ENCODE data around the gene SLC8A3.

SLC8A3 gene

DNA sequence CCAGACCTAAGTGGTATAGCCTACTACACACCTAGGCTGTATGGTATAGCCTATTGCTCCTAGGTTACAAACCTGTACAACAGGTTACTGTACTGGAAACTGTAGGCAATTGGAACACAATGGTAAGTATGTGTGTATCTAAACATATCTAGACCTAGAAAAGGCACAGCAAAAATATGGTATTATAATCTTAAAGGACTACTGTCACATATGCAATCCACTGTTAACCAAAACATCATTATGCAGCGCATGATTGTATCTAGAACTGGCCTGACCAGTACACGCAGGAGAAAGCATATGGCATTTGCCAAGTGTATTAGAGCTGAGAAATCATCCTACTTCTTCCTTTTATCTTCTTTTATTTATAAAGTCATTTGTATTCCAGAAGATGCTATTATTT is 75.5 kb downstream of the SLC8A3 start:
- DNase-seq: no peak

DNA sequence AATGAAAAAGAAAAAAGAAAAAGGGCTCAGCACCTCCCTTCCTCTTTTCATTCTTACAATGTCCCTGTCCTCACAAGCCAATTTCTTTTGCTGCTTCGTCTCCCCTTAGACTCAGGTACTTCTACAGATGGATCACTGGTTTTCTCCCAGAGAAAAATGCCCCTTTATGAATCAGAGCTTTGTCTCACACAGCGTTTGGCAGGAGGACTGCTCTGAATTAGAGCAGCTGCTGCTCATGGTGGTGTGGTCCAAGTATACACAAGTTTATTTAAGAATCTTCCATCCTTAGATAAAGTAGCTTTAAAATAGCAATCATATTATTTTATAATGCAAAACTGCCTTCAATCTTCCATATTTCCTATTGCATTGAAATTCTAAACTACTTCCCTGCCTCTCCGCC is 80.3 kb downstream of the SLC8A3 start:
- DNase-seq: no peak

DNA sequence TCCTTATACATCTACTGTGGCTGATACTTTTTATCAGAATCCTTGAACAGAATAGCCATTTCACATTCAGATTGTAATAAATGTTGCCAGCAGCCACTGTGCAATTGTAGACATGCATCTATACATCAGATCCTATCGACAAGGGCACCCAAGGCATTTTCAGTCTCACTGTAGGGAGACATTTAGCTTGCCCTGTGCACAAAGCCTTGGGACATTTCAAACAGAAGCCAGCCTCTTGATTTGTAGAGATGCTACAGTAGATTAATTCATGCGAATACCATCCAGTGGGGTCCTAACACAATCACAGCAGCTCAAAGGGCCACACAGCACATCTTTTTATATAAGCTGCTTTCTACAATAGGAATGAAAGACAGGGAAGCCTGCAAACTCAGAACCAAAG is 81.4 kb downstream of the SLC8A3 start:
- no peak for DNase-seq

DNA sequence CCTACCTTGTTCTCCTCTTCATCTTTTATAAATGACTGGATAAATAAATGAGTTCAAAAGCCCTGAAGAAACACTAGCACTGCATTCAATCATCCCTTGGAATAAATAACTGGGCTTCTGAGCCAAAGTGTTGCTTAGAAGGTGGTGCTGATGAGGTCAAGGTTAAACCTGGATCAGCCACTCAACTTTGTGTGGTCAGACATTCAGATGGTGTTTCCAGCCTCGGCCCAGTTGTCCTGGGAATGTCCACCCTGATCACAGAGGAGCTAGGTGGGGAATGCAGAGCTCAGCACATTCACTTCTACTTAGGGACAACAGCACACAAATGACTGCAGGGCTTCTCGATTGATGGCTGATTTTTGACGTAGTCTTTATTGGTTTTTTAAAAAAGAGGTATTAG is 88.7 kb downstream of the SLC8A3 start:
- DNase-seq: no peak

DNA sequence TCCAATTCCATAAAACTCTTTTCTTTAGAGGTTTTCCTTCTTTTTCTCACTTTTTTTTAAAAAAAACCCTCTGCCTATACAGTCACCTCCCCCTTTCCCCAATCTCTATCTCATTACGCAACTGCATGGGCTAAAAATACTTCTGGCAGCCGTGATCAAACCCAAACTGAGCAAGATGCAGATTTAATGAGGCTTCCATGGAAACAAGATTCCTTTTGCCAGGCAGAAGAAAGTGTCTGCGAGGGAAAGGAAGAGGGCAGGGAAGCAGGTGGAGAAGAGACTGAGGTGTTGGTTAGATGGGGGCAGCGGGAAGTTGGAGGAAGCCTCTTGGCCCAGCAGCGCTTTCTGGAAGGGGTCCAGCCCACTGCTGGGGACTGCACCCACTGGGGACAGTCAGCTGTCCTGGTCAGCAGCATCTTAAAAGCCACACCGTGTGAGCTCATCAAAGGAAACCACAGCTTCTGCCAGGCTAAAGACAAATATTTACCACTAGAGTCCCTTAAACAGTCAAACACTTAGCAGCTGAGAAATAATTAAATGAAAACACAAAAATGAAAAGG is 90.4 kb downstream of the SLC8A3 start:
- DNase-seq: no peak

DNA sequence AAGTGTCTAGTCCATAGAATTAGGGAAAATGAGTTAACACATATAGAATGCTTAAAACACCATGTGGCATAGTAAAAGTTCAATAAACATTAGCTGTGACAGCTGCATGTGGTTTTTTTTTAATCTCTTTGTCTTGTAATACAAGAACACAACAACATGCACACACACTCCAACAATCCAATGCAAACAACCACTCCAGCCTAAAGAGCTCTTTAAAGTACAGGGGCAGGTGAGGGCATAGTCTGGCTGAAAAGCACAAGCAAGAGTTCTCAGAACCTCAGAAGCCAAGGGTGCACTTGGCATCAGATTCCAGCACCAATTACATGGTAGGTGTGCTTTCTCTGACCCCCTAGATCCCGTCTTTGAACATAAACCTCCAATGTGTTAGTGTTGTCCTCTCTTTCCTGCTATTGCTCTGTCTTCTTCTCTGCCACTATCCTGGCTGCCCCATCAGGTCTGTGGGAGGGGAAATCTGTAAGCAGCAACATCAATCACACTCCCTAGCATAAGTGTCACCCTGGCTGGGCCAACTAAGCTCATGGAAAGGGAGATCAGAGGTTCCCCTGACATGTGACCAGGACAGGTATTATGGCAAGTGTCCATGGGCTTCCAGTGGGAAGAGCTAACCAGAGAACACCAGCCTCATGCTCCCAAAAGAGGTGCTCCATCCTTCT is 91.0 kb downstream of the SLC8A3 start:
- no peak for DNase-seq

DNA sequence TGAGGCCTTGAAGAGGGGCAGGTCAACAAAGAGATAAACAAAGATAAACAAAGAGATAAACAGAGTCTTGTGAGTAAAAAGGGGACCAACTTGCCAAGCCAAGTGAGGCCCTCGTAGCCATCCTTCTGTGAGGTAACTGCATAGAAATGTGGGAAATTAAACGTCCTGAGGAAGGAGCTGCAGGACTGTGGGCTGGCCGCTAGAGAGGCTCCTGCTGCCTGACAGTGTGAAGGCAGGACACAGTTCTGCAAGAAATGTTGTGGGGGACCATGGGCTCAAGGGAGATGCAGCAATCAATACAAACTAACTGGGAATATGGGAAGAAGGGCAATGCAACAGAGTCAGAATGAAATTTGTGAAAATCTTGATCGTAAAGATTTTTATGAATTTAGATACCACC is 91.9 kb downstream of the SLC8A3 start:
- DNase-seq: no peak

DNA sequence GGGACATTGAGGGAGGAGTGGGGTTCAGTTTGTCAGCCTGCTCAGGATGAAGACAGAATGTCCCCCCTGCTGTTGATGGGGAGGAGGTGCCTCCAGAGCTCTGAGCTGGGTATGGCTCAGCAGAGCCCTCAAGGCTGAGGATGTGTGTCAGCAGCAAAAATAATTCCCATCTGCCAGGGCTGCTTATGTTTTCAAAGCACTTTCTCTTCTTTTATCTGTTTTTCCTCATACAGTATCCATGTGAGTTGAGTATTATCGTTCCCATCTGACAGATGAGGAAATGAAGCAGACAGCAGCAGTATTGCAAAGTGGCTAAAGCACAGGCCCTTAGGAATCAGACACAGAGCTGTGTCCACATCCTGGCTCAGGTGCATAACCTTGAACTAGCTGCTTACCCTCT is 94.1 kb downstream of the SLC8A3 start:
- DNase-seq: no peak

DNA sequence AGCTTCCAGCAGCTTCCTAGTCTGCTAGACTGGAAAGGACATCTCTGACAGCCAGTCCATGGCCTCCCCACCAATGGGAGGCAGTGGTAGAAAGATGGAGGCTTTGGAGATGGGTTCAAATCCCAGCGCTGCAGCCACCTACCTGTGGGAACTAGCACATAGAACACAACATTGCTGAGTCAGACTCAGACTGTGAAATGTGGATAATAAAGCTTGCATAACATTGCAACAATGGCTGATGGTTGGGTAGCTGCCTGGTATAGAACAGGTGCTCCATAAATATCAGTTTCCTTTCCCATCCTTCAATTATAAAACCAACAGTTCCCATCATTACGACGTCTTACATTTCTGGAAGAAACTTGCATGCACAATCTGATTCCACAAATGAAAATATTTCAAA is 94.6 kb downstream of the SLC8A3 start:
- DNase-seq: no peak

DNA sequence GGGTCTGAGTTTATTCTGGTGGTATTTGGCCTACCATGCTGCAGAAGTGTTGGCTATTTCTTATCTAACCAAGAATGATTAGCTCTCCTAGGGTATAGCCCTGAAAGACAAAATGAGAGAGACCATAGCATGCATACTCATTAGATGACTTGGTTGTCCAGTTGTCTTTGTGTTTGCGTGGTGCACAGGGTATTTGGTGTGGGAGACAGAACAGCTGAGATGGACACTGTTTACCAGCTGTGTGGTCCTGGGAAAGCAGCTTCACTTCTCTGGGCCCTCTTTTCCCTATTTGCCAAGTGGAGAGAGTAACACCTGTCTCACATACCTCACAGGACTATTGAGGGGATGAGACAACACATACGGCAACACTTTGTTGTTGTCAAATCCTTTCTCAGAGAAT is 95.6 kb downstream of the SLC8A3 start:
- no peak for DNase-seq

DNA sequence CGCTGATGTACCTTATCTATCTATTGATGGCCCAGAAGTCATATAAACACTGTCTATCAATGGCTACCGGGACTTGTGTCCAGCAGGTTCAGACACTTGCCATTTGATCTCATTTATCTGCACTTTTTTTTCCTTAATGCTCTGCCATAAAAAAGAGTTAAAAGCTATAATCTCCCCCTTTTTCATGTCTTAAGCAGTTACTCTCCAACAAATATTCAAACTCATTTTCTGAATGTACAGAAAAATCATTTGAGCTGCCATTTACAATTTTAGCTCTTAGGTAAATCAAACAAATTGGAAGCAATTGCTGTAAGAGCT is 101.4 kb downstream of the SLC8A3 start:
- DNase-seq: no peak

DNA sequence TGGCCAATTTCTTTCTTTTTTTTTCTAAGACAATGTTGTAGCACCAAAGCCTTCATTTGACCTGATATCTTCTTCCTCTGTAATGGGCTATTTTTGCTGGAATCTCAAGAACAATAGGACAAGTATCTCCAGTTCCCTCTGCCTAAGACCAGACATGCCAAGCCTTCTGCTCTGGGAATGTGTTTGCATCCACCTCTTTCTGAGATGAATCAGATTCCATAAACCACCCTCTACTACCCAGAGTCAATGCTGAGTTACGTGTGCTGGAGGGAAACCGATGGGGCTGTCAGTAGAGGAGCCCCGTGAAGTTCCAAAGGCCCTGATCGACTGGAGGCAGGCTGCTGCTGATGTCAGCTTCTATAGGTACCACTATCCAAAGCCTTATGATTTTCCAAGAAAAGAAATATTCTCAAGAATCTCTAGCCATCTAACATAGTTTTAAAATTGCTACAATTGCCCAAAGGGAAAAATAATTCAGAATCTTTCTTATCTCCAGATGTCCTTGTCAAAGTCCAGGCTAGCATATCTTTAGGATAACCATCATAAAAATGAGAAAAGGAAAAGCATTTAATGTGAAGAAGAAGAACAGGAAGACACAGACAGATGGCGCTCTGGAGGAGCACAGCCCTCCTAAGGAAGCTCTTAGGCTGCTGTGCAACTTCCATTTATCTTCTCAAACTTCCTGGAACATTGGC is 101.9 kb downstream of the SLC8A3 start:
- no peak for DNase-seq

DNA sequence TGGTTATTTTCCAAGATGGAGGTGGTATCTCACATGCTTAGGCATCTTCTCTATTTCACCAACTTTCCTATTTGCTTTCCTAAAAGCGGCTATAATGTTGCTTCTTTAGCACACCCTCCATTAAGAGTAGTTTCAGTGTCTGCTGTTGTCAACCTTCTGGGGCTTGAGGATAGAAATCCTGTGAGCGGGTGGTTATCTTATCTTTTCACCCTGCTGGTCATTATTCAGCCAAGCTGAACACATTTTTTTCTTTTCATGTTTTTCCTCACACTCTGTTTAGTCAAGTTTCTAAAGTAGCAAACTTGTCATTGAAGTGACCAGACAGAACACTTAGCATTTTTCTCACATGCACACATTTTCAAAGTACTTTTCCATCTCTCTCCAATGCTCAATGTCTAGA is 104.5 kb downstream of the SLC8A3 start:
- DNase-seq: no peak

DNA sequence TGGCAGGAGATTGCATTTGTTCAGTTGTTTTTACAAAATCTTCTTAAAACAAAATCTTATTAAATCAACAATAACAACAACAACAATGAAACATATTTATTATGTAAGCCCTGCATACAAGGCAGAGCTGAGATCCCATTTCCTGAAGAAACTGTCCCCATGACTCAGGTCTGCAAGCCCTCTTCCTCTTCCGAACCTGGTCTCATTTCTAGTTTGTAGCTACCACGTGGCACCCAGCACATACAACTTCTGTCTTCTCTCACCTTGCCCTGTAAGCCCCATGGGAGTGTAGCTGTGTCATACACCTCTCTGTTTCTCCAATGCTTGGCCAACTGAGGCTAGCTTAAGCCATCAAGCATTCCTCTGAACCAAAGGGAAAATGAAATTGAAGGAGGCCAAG is 106.4 kb downstream of the SLC8A3 start:
- no peak for DNase-seq

DNA sequence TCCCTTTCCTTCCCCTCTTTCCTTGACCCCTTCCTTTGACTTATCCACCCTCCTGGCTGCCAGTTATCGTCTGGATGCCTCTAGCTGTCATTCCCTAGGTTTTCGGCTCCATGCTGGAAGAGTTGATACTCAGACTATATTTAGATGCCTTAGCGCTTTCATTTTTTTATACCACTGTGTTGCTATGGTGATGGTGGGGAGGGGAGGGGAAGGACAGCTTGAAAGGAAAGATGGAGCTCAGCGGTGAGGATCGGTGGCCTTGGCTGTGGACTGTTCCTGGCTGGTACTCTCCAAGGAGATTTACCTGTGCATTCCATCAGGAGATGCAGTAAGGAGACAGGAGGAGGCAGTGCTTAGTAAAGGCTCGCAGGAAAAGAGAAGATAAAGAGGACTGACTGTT is 108.7 kb downstream of the SLC8A3 start:
- DNase-seq: no peak

DNA sequence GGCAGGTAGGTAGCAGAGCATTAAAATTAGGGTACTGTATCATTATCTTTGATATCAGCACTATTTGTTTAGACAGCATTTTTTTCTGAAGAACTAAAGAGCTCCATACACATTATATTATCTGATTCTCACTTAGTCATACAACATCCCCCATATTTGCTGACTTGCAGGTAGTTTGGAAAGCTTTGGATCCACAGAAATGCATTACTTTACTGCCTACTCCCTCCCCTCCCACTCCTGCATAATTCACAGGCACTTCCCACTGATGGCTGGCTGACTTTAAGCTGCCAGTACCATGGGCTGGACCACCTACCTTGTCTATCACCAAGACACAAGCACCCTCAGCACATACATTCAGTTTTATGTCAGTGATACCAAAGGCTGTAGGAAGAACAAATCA is 110.4 kb downstream of the SLC8A3 start:
- DNase-seq: no peak

DNA sequence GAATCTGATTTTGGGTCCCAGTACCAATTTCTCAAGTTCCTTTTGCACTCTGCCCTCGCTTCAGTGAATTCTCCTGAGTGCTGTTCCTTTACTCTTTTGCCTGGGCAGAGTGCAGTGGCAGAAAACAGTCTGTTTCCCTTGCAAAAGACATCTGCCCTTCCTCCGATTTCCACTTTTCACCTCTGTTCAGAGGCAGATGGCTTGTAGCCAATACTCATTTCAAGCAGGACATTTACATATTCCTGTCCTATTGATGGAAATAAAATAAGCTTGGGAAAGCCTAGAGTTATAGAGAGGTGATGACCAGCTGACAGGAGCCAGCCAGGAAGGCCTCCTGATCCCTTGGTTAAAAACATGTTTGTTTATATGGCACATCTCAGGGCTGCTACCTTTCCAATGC is 111.0 kb downstream of the SLC8A3 start:
- DNase-seq: no peak

DNA sequence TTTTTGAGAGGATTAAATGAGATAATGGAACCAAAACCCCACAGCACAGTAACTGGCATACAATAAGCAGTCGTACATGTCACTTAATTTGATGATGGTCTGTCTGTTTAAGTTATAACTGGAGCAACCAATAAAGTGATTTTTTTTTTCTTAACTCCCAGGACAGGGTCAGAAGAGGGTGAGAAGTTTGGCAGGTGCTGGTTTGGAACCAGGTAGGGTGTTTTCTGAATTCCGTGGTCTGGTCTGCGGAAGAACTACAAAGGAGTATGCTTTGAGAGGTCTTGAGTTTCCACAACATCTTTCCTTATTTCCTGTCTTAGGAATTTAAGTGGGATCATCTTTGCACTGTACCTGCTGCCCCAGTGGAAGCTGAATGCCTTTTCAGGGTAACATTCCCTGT is 111.7 kb downstream of the SLC8A3 start:
- DNase-seq: no peak

DNA sequence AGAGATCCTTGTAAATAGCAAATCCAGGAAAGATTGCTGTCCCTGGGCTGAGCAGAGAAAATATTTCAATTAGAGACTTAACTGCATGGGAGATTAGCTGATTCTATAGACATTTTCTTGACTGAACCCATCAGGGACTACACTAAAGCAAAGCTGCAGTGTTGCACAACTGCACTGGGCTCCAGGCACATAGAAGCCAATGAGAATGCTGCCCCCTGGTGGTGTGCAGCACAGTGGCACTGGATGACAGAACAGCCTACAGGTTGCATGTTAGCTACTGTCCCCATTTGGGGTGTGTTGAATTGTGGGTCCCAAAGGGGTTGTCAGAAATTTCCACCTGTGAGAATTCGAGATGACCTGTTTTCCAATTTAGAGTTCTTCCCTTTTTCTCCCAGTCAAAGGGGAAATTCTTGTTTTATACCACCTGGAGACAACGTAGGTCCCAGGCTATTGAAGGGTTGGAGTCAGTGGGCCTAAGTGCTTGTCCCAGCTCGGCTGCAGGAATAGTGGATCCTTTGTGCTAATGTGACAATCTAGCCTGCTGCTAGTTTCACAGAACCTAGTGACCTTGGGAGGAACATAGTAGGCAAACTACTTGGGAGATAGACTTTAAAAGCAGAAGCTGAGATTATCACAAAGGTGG is 114.7 kb downstream of the SLC8A3 start:
- peak; percentile 11 for DNase-seq

DNA sequence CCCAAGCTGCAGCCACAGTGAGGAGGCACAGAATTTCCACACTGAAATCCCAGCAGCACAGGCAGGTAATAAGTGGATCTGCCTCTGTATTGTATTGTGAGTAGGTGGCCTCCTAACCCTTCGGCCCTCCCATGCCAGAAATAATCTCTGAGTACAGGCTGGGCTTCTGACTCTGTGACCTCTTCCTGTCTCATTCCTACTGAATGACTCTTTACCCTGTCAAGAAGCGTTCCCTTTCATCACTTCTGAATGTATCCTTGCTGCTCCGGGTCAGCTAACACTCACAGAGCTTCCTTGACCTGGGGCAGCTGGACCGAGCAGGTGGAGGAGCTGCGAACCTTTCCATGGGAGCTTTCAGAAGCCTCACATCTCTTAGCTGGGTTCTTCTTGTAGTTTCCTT is 119.6 kb downstream of the SLC8A3 start:
- DNase-seq: no peak

DNA sequence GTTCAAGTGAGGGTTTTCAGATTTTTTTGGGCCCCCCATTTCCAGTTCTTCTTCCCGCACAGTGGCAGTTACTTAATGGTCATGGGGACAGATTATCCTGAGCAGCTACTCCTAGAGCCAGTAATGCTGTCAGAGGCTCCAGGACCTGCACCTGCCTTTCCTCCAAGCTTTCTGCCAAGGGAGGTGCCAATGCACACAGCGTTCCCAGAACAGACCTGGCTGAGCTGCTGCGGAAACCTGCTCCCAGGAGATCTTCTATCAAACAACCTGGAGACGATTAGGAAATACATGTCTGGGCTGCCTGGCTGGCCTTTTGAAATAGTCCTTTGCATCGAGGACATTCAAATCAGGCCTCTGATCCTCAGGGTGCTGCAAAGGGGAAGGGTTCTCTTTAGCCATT is 120.9 kb downstream of the SLC8A3 start:
- no peak for DNase-seq

DNA sequence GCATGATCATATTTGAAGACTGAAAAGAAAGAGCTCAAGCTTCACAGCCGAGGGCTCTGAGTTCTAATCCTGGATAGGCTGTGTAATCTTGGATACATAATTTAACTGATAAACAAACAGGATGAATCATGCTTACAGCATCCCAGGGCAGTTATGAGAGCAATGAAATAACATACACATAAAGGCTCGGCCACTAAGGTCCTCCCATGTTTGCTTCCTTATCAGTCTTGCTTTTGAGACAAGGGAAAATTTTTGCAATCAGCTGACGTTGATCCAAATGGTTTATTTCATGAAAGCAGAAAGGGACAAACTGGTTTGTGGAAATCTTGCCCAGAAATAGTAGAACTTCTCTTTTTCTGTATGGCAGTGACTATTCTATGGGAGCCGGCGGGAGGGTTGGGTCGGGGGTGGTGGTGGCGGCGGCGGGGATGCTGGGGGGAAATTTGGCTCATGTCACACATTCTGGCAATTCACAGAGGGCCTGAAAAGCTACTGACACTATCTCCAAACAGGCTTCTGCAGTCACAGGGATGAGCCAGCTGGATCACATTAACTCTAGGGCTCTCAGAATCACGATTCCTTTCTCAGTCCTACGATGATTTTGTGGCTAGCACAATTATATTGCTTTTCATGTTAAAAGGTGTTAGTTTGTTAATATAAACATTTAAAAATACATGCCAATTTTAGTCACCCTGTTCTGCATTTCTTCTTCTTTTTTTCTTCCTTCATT is 124.5 kb downstream of the SLC8A3 start:
- no peak for DNase-seq

DNA sequence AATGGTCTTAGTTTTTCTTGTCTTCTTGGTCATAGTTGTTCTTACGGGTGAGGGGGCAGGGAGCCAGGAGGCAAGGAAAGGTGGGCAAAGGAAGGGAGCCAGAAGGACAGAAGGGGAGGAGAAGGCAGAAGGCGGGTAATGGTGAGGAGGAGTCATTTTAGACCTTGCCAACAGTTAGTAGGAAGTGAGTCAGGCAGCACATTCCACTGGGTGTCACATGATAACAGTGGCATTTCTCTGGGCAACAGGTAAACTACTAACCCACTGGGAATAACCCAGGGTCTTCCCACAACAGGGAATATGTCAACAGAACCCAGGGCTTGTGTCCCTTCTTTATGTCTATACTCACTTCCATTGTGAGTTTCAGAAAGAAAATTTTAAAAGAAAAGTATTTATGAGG is 127.6 kb downstream of the SLC8A3 start:
- no peak for DNase-seq

DNA sequence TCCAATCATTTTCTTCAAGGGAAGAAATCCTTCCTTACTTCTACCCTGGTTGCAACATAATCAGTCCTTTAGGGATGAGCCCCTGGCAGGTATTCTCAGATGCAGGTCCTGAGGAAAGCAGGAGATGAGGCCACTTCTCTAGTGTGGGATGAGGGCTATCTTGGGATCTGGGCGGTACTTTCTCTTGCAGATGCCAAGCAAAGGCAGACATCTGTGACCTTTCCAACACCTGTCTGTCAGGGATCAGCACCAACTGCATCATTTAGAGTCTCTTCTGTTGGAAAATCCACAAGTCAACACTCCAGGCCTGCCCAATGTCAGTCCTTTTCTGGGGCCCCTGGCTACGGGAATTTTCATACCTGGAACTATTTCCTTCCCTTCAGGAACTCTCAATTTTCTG is 129.2 kb downstream of the SLC8A3 start:
- no peak for DNase-seq

Measured in stimulated activated naive CD4-positive, alpha-beta T cell treated with Interleukin-2 at 50 U/mL for 16 hours (primary cell).